Calu3 (cell line): ENCODE data around the gene KXD1. TPM values are rescaled to one million over a fixed set of nuclear protein-coding genes. Genes with fewer than 3 reads are reported as not detected.

Experiments used
- BruUV-seq: library from RNA; stranded (reverse); fragments of 400-500 nt; replicated peaks from 2 replicates; lab custom pipeline; 2021; lab: Mats Ljungman, UMichigan
- CTCF ChIA-PET: fragments of 300-600 bp; sonication (Branson Sonifier 250); formaldehyde crosslinking; loops from one replicate; lab custom pipeline; 2022; ENCODE audit warnings: antibody characterized with exemption; lab: Charles Lee
- DNase-seq: peaks from one replicate; pipeline ENCODE4 v3.0.0; 2022
- H3K27ac Mint-ChIP-seq: one replicate; pipeline ENCODE4 v1.8.0; 2022; ENCODE audit warnings: mixed read lengths; ENCODE audit not compliant: unreplicated experiment
- H3K27me3 Mint-ChIP-seq: one replicate; pipeline ENCODE4 v1.8.0; 2022; ENCODE audit warnings: mixed read lengths; ENCODE audit not compliant: unreplicated experiment
- H3K36me3 Mint-ChIP-seq: one replicate; pipeline ENCODE4 v1.8.0; 2022; ENCODE audit warnings: mild to moderate bottlenecking, moderate library complexity, mixed read lengths; ENCODE audit not compliant: insufficient read depth, unreplicated experiment
- H3K4me1 Mint-ChIP-seq: one replicate; pipeline ENCODE4 v1.8.0; 2022; ENCODE audit warnings: mild to moderate bottlenecking, low read depth, mixed read lengths; ENCODE audit not compliant: unreplicated experiment
- H3K4me3 Mint-ChIP-seq: one replicate; pipeline ENCODE4 v1.8.0; 2022; ENCODE audit warnings: mild to moderate bottlenecking, low read depth, moderate library complexity, mixed read lengths; ENCODE audit not compliant: unreplicated experiment
- H3K9me3 Mint-ChIP-seq: one replicate; pipeline ENCODE4 v1.8.0; 2022; ENCODE audit warnings: low read depth, mixed read lengths; ENCODE audit not compliant: unreplicated experiment
- CTCF ChIP-seq: fragments of 200-600 bp; IDR thresholded peaks from one replicate; pipeline ENCODE4 v1.8.0; 2022; ENCODE audit warnings: antibody characterized with exemption; ENCODE audit not compliant: unreplicated experiment
- intact Hi-C: fragments of 100-400 bp; cut with micrococcal nuclease; formaldehyde crosslinking; loops from one replicate; pipeline ENCODE4 v1.10.0; 2022; ENCODE audit not compliant: unreplicated experiment
- total RNA-seq: library from RNA; stranded (reverse); gene quantifications from 2 replicates; pipeline ENCODE4 v1.2.3, GENCODE V29; 2022

The KXD1 gene
- total RNA-seq, 1 experiment from 2014 or later: 61.5 TPM

- no peaks in the 10 kb centered on the region for H3K27me3 Mint-ChIP-seq
- no peak for TF ChIP-seq CTCF
- H3K4me1 Mint-ChIP-seq: peaks cover 5% of the 10 kb centered on the region
- intact Hi-C loops: no loop called here
- BruUV-seq: no TSS peak
- H3K27ac Mint-ChIP-seq: no peak overlapping the region
- DNase-seq: no peak
- peaks cover 7% of the 10 kb centered on the region for H3K36me3 Mint-ChIP-seq
- H3K4me3 Mint-ChIP-seq: peak overlapping the region; percentile 63
- CTCF ChIA-PET: interaction anchor here (1.0 kb wide), 1 partner anchor 252 kb away, joined by 4 read pairs; no protein-coding TSS in a partner anchor
- H3K9me3 Mint-ChIP-seq: no peaks in the 10 kb centered on the region
These were observed 37.2 kb downstream of the KXD1 start for GRCh38 chr19:18594824-18595373.

GRCh38 chr19:18595475-18595874, 37.8 kb downstream of the KXD1 start:
- intact Hi-C loops: no loop called here
- CTCF ChIA-PET: no interaction called here

GRCh38 chr19:18596752-18597157, 39.1 kb downstream of the KXD1 start:
- CTCF ChIA-PET: interaction anchor here (0.6 kb wide), 1 partner anchor 107 kb away, joined by 3 read pairs; no protein-coding TSS in a partner anchor
- BruUV-seq: no TSS peak
- no peaks in the 10 kb centered on the region for H3K27me3 Mint-ChIP-seq
- H3K9me3 Mint-ChIP-seq: no peaks in the 10 kb centered on the region
- no peak overlapping the region for H3K4me3 Mint-ChIP-seq
- no peaks in the 10 kb centered on the region for H3K36me3 Mint-ChIP-seq
- H3K27ac Mint-ChIP-seq: no peak overlapping the region
- no peak for TF ChIP-seq CTCF
- H3K4me1 Mint-ChIP-seq: no peaks in the 10 kb centered on the region
- DNase-seq: peak; percentile 38
- intact Hi-C loops: no loop called here

More at GRCh38 chr19:18595475-18595874, 37.8 kb downstream of the KXD1 start:
- Mint-ChIP-seq H3K27me3 (no peaks in the 10 kb centered on the region), H3K9me3 (no peaks in the 10 kb centered on the region), H3K4me1 (no peaks in the 10 kb centered on the region), H3K4me3 (no peak overlapping the region), H3K27ac (no peak overlapping the region), H3K36me3 (peaks cover 1% of the 10 kb centered on the region)
- TF ChIP-seq CTCF: no peak
- no peak for DNase-seq
- no TSS peak for BruUV-seq

- CTCF ChIA-PET: interaction anchor here (0.6 kb wide), 1 partner anchor 9 kb away, joined by 8 read pairs; no protein-coding TSS in a partner anchor
These were observed 40.4 kb downstream of the KXD1 start for GRCh38 chr19:18597809-18598660.

More at GRCh38 chr19:18597809-18598660, 40.4 kb downstream of the KXD1 start:
- no peak for TF ChIP-seq CTCF
- intact Hi-C loops: no loop called here
- H3K9me3 Mint-ChIP-seq: no peaks in the 10 kb centered on the region
- no peak overlapping the region for H3K4me3 Mint-ChIP-seq
- no TSS peak for BruUV-seq
- H3K27me3 Mint-ChIP-seq: peaks cover 7% of the 10 kb centered on the region
- DNase-seq: no peak
- H3K36me3 Mint-ChIP-seq: no peaks in the 10 kb centered on the region
- no peak overlapping the region for H3K27ac Mint-ChIP-seq
- H3K4me1 Mint-ChIP-seq: no peaks in the 10 kb centered on the region
